HK-2 (cell line): ENCODE data around the gene CLIP1.
"Not testable (repeated sequence)": the region's sequence is repeated elsewhere in the genome, so short reads cannot be mapped to it uniquely, and the experiment has no call there.

Source experiments
- DNase-seq: peaks from one replicate; pipeline ENCODE4 v3.0.0-alpha.2; 2018; ENCODE audit not compliant: unreplicated experiment

The CLIP1 gene

GRCh38 chr12:122310626-122311333 lies 111.7 kb downstream of the CLIP1 start:
- no peak for DNase-seq

- DNase-seq = no peak
These were observed 112.8 kb downstream of the CLIP1 start for GRCh38 chr12:122309564-122310121.

GRCh38 chr12:122308811-122309210 lies 113.7 kb downstream of the CLIP1 start:
- no peak for DNase-seq

GRCh38 chr12:122306407-122306806 lies 116.1 kb downstream of the CLIP1 start:
- no peak for DNase-seq

GRCh38 chr12:122304924-122305323 lies 117.5 kb downstream of the CLIP1 start:
- no peak for DNase-seq

- DNase-seq = no peak
These were observed 119.4 kb downstream of the CLIP1 start for GRCh38 chr12:122303068-122303467.

- no peak for DNase-seq
These were observed 124.3 kb downstream of the CLIP1 start for GRCh38 chr12:122298071-122298748.

- no peak for DNase-seq
These were observed 125.0 kb downstream of the CLIP1 start for GRCh38 chr12:122297494-122297893.

GRCh38 chr12:122295877-122296276 lies 126.6 kb downstream of the CLIP1 start:
- DNase-seq = no peak

- DNase-seq = peak; percentile 47
These were observed 129.4 kb downstream of the CLIP1 start for GRCh38 chr12:122293081-122293480.

- DNase-seq = no peak
These were observed 131.0 kb downstream of the CLIP1 start for GRCh38 chr12:122291431-122291830.

- no peak for DNase-seq
These were observed 138.8 kb downstream of the CLIP1 start for GRCh38 chr12:122283680-122284079.

GRCh38 chr12:122282061-122282460 lies 140.4 kb downstream of the CLIP1 start:
- DNase-seq = no peak

GRCh38 chr12:122276242-122276641 lies 146.2 kb downstream of the CLIP1 start:
- no peak for DNase-seq

GRCh38 chr12:122275459-122275858 lies 147.0 kb downstream of the CLIP1 start:
- no peak for DNase-seq

GRCh38 chr12:122266230-122266901 lies 156.1 kb downstream of the CLIP1 start, which contains the start of gene VPS33A:
VPS33A (minus strand) TSS chr12:122266494; CDS start chr12:122266408, 86 bp downstream.
- DNase-seq = peak; percentile 92

GRCh38 chr12:122265886-122266229 lies 156.6 kb downstream of the CLIP1 start:
- no peak for DNase-seq

- no peak for DNase-seq
These were observed 157.0 kb downstream of the CLIP1 start for GRCh38 chr12:122265476-122265875.

GRCh38 chr12:122260735-122261134 lies 161.7 kb downstream of the CLIP1 start:
- DNase-seq = not testable (repeated sequence)

GRCh38 chr12:122258939-122259338 lies 163.5 kb downstream of the CLIP1 start:
- DNase-seq = not testable (repeated sequence)

- DNase-seq = not testable (repeated sequence)
These were observed 164.0 kb downstream of the CLIP1 start for GRCh38 chr12:122258462-122258861.

- DNase-seq = no peak
These were observed 171.9 kb downstream of the CLIP1 start for GRCh38 chr12:122250536-122250935.
